ENCODE results near the gene KCNH4.

KCNH4 gene

GRCh38 chr17:42138749-42139492, 42.0 kb downstream of the KCNH4 start:
- Histone ChIP-seq H3K27ac (ENCODE audit: insufficient read depth, low read depth, low read length, poor library complexity, severe bottlenecking) (no peak overlapping the region), H3K27me3 (ENCODE audit: control insufficient read depth, insufficient read depth, low read length, poor library complexity, severe bottlenecking) (no peaks in the 10 kb centered on the region), H3K4me1 (ENCODE audit: control insufficient read depth, insufficient read depth, low read length) (peaks cover 21% of the 10 kb centered on the region), H3K36me3 (ENCODE audit: control insufficient read depth, insufficient read depth, low read length) (no peaks in the 10 kb centered on the region), H3K9me3 (ENCODE audit: control insufficient read depth, low read length) (no peaks in the 10 kb centered on the region), H3K4me3 (ENCODE audit: insufficient read depth, low read depth, low read length) (no peak overlapping the region)
- WGBS, 2 experiments: 86 to 90% methylated on average over 7 of the region's 7 CpGs

- Histone ChIP-seq H3K27ac (ENCODE audit: insufficient read depth, low read depth, low read length, poor library complexity, severe bottlenecking) (no peak overlapping the region), H3K9me3 (ENCODE audit: control insufficient read depth, low read length) (no peaks in the 10 kb centered on the region), H3K4me3 (ENCODE audit: insufficient read depth, low read depth, low read length) (no peak overlapping the region), H3K4me1 (ENCODE audit: control insufficient read depth, insufficient read depth, low read length) (peaks cover 11% of the 10 kb centered on the region), H3K27me3 (ENCODE audit: control insufficient read depth, insufficient read depth, low read length, poor library complexity, severe bottlenecking) (no peaks in the 10 kb centered on the region), H3K36me3 (ENCODE audit: control insufficient read depth, insufficient read depth, low read length) (no peaks in the 10 kb centered on the region)
- WGBS, 2 experiments: 95 to 97% methylated on average over 3 of the region's 3 CpGs
Observed at GRCh38 chr17:42136654-42137051, 44.3 kb downstream of the KCNH4 start.

GRCh38 chr17:42135664-42136653, 45.0 kb downstream of the KCNH4 start:
- no peak overlapping the region for H3K27ac ChIP-seq (ENCODE audit: insufficient read depth, low read depth, low read length, poor library complexity, severe bottlenecking)
- H3K4me1 ChIP-seq (ENCODE audit: control insufficient read depth, insufficient read depth, low read length): peaks cover 10% of the 10 kb centered on the region
- 89 to 90% methylated on average over 15 of the region's 15 CpGs for WGBS, 2 experiments
- no peaks in the 10 kb centered on the region for H3K27me3 ChIP-seq (ENCODE audit: control insufficient read depth, insufficient read depth, low read length, poor library complexity, severe bottlenecking)
- no peaks in the 10 kb centered on the region for H3K36me3 ChIP-seq (ENCODE audit: control insufficient read depth, insufficient read depth, low read length)
- no peaks in the 10 kb centered on the region for H3K9me3 ChIP-seq (ENCODE audit: control insufficient read depth, low read length)
- no peak overlapping the region for H3K4me3 ChIP-seq (ENCODE audit: insufficient read depth, low read depth, low read length)

- Histone ChIP-seq H3K36me3 (ENCODE audit: control insufficient read depth, insufficient read depth, low read length) (no peaks in the 10 kb centered on the region), H3K4me1 (ENCODE audit: control insufficient read depth, insufficient read depth, low read length) (peaks cover 14% of the 10 kb centered on the region), H3K4me3 (ENCODE audit: insufficient read depth, low read depth, low read length) (no peak overlapping the region), H3K9me3 (ENCODE audit: control insufficient read depth, low read length) (no peaks in the 10 kb centered on the region), H3K27me3 (ENCODE audit: control insufficient read depth, insufficient read depth, low read length, poor library complexity, severe bottlenecking) (no peaks in the 10 kb centered on the region), H3K27ac (ENCODE audit: insufficient read depth, low read depth, low read length, poor library complexity, severe bottlenecking) (no peak overlapping the region)
- 94 to 95% methylated on average over 6 of the region's 6 CpGs for WGBS, 2 experiments
Observed at GRCh38 chr17:42135151-42135550, 45.8 kb downstream of the KCNH4 start.

GRCh38 chr17:42133461-42134041, 47.4 kb downstream of the KCNH4 start:
- no peak overlapping the region for H3K27ac ChIP-seq (ENCODE audit: insufficient read depth, low read depth, low read length, poor library complexity, severe bottlenecking)
- no peaks in the 10 kb centered on the region for H3K36me3 ChIP-seq (ENCODE audit: control insufficient read depth, insufficient read depth, low read length)
- H3K9me3 ChIP-seq (ENCODE audit: control insufficient read depth, low read length): no peaks in the 10 kb centered on the region
- peaks cover 7% of the 10 kb centered on the region for H3K4me1 ChIP-seq (ENCODE audit: control insufficient read depth, insufficient read depth, low read length)
- H3K4me3 ChIP-seq (ENCODE audit: insufficient read depth, low read depth, low read length): no peak overlapping the region
- no peaks in the 10 kb centered on the region for H3K27me3 ChIP-seq (ENCODE audit: control insufficient read depth, insufficient read depth, low read length, poor library complexity, severe bottlenecking)
- WGBS, 2 experiments: 92 to 93% methylated on average over 4 of the region's 4 CpGs

GRCh38 chr17:42132941-42133340, 48.0 kb downstream of the KCNH4 start:
- WGBS, 2 experiments: 84 to 92% methylated on average over 3 of the region's 3 CpGs
- Histone ChIP-seq H3K27me3 (ENCODE audit: control insufficient read depth, insufficient read depth, low read length, poor library complexity, severe bottlenecking) (no peaks in the 10 kb centered on the region), H3K36me3 (ENCODE audit: control insufficient read depth, insufficient read depth, low read length) (peaks cover 3% of the 10 kb centered on the region), H3K27ac (ENCODE audit: insufficient read depth, low read depth, low read length, poor library complexity, severe bottlenecking) (no peak overlapping the region), H3K9me3 (ENCODE audit: control insufficient read depth, low read length) (no peaks in the 10 kb centered on the region), H3K4me3 (ENCODE audit: insufficient read depth, low read depth, low read length) (no peak overlapping the region), H3K4me1 (ENCODE audit: control insufficient read depth, insufficient read depth, low read length) (peaks cover 7% of the 10 kb centered on the region)

DNA sequence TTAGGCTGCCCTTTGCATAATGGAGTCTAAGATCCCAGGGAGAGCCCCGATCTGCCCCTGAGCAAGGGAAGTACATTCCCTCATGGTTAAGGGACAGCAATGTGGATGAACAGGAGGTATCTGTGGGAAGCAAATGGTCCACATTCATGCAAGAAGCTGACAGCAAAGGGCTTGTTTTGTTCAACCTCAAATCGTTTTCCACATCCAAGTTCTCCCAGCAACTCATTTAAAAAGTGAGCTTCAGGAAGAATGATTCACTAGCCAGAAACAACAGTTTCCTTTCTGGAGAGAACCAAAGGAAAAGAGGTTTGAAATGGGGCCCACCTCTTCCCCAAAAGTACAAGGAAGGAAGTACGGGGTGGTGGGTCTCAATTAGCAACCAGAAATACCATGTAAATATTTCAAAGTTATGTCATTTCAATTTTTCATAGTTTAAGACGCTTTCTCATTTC, 48.9 kb downstream of the KCNH4 start:
- no peak overlapping the region for H3K4me3 ChIP-seq (ENCODE audit: insufficient read depth, low read depth, low read length)
- peaks cover 7% of the 10 kb centered on the region for H3K36me3 ChIP-seq (ENCODE audit: control insufficient read depth, insufficient read depth, low read length)
- H3K4me1 ChIP-seq (ENCODE audit: control insufficient read depth, insufficient read depth, low read length): peaks cover 7% of the 10 kb centered on the region
- no peaks in the 10 kb centered on the region for H3K9me3 ChIP-seq (ENCODE audit: control insufficient read depth, low read length)
- H3K27me3 ChIP-seq (ENCODE audit: control insufficient read depth, insufficient read depth, low read length, poor library complexity, severe bottlenecking): no peaks in the 10 kb centered on the region
- H3K27ac ChIP-seq (ENCODE audit: insufficient read depth, low read depth, low read length, poor library complexity, severe bottlenecking): no peak overlapping the region
- WGBS, 2 experiments: 92 to 93% methylated on average over 3 to 4 of the region's 4 CpGs

DNA sequence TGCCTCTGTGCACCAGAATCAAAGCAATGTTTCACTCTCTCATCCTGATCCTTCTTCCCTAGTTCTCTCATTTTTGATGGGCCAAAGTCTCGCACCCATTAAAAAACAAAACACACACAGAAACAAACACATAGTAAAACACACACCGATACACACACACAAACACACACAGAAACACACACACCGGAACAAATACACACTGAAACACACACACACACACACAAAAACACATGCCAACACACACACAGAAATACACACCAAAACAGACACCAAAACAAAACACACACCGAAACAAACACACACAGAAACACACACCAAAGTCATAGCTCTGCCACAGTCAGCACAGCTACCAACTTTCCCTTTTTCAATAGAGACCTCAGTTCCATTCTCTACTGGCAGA, 49.7 kb downstream of the KCNH4 start:
- no peaks in the 10 kb centered on the region for H3K9me3 ChIP-seq (ENCODE audit: control insufficient read depth, low read length)
- H3K36me3 ChIP-seq (ENCODE audit: control insufficient read depth, insufficient read depth, low read length): peaks cover 7% of the 10 kb centered on the region
- no peaks in the 10 kb centered on the region for H3K27me3 ChIP-seq (ENCODE audit: control insufficient read depth, insufficient read depth, low read length, poor library complexity, severe bottlenecking)
- peaks cover 7% of the 10 kb centered on the region for H3K4me1 ChIP-seq (ENCODE audit: control insufficient read depth, insufficient read depth, low read length)
- H3K4me3 ChIP-seq (ENCODE audit: insufficient read depth, low read depth, low read length): no peak overlapping the region
- H3K27ac ChIP-seq (ENCODE audit: insufficient read depth, low read depth, low read length, poor library complexity, severe bottlenecking): no peak overlapping the region
- 84 to 95% methylated on average over 4 of the region's 4 CpGs for WGBS, 2 experiments

GRCh38 chr17:42130310-42130936, 50.5 kb downstream of the KCNH4 start:
- no peaks in the 10 kb centered on the region for H3K27me3 ChIP-seq (ENCODE audit: control insufficient read depth, insufficient read depth, low read length, poor library complexity, severe bottlenecking)
- no peak overlapping the region for H3K27ac ChIP-seq (ENCODE audit: insufficient read depth, low read depth, low read length, poor library complexity, severe bottlenecking)
- H3K4me1 ChIP-seq (ENCODE audit: control insufficient read depth, insufficient read depth, low read length): peaks cover 7% of the 10 kb centered on the region
- WGBS, 2 experiments: 92 to 95% methylated on average over 16 of the region's 16 CpGs
- peaks cover 7% of the 10 kb centered on the region for H3K36me3 ChIP-seq (ENCODE audit: control insufficient read depth, insufficient read depth, low read length)
- H3K4me3 ChIP-seq (ENCODE audit: insufficient read depth, low read depth, low read length): no peak overlapping the region
- H3K9me3 ChIP-seq (ENCODE audit: control insufficient read depth, low read length): no peaks in the 10 kb centered on the region

Data from ectodermal cell (in vitro differentiated cells).